K562 (cell line): ENCODE data around the gene SND1. TPM values are rescaled to one million over a fixed set of nuclear protein-coding genes. Genes with fewer than 3 reads are reported as not detected.

Experiments
- ATAC-seq: fragments of 200-7000 bp; cut with Tn5 transposase; 3 replicates; pipeline ENCODE4 v1.9.1; 2020; ENCODE audit warnings: moderate library complexity
- BruUV-seq: library from RNA; stranded (reverse); fragments of 400-500 nt; replicated peaks from 2 replicates; lab custom pipeline; 2021; lab: Mats Ljungman, UMichigan
- CTCF ChIA-PET: fragments of 300-600 bp; formaldehyde crosslinking; extraction: SDS; loops from one replicate; lab custom pipeline; 2021; ENCODE audit warnings: low intra/inter-chr PET ratio; lab: Yijun Ruan, JAX
- POLR2A ChIA-PET: fragments of 300-600, 350-650 bp; sonication (Branson Sonifier 250); formaldehyde crosslinking; extraction: SDS; loops from one replicate; lab custom pipeline; 2021; ENCODE audit warnings: antibody characterized with exemption, inconsistent platforms; lab: Yijun Ruan, JAX
- DNase-seq, 4 experiments: peaks; one replicate each; pipeline versions ENCODE4 v3.0.0 to v3.0.0-alpha.2; 2011 to 2018; ENCODE audit warnings: low spot score in 3 of 4, mixed read lengths in 3 of 4; ENCODE audit errors: extremely low read depth in 1 of 4
- FAIRE-seq: peaks from 2 replicates; lab custom pipeline; 2011; peaks lifted over from hg19 to GRCh38; lab: Jason Lieb, UNC
- H2AFZ ChIP-seq: 2 replicates; pipeline ENCODE4 v1.6.0; 2011; ENCODE audit warnings: low read depth, low read length, control low read depth, inconsistent platforms
- H3K27ac ChIP-seq: fragments of 200-600 bp; 3 replicates; pipeline ENCODE4 v1.8.0; 2011; ENCODE audit warnings: low read depth, mild to moderate bottlenecking, control low read depth, inconsistent platforms, low read length, moderate library complexity, mixed read lengths; ENCODE audit errors: extremely low read depth
- H3K27me3 ChIP-seq, 2 experiments: fragments of 300-600 bp in 1 of 2; 2 replicates in 1 of 2; 3 replicates in 1 of 2; pipeline versions ENCODE4 v1.6.0 to v1.8.0; 2011; ENCODE audit warnings: inconsistent platforms in 2 of 2, low read length in 2 of 2, mild to moderate bottlenecking in 1 of 2, mixed read lengths in 1 of 2, moderate library complexity in 1 of 2; ENCODE audit not compliant: control insufficient read depth in 2 of 2, insufficient read depth in 2 of 2
- H3K36me3 ChIP-seq: fragments of 300-600 bp; 3 replicates; pipeline ENCODE4 v1.8.0; 2011; ENCODE audit warnings: mild to moderate bottlenecking, low read length, inconsistent platforms; ENCODE audit not compliant: control insufficient read depth, insufficient read depth
- H3K4me1 ChIP-seq, 2 experiments: fragments of 200-600 bp in 1 of 2; replicated peaks in 1 of 2; 2 replicates in 1 of 2; 3 replicates in 1 of 2; pipeline versions ENCODE4 v1.5.1 to v1.8.0; 2011; ENCODE audit warnings: inconsistent platforms in 2 of 2, low read length in 2 of 2, mild to moderate bottlenecking in 1 of 2, mixed read lengths in 1 of 2, moderate library complexity in 1 of 2; ENCODE audit not compliant: control insufficient read depth in 2 of 2, insufficient read depth in 2 of 2
- H3K4me2 ChIP-seq: 2 replicates; pipeline ENCODE4 v1.6.1; 2011; ENCODE audit warnings: low read length, control low read depth, inconsistent platforms, mixed read lengths; ENCODE audit not compliant: insufficient read depth
- H3K4me3 ChIP-seq: fragments of 200-600 bp; sonication (generic), shearing (Covaris generic); 2 replicates; pipeline ENCODE4 v1.5.1; 2016; ENCODE audit warnings: control low read depth, inconsistent platforms
- H3K79me2 ChIP-seq: fragments of 200-600 bp; 3 replicates; pipeline ENCODE4 v1.8.0; 2011; ENCODE audit warnings: low read length, inconsistent platforms; ENCODE audit not compliant: control insufficient read depth, insufficient read depth
- H3K9ac ChIP-seq, 2 experiments: 2 replicates each; pipeline versions ENCODE4 v1.6.0 to v1.6.1; 2011; ENCODE audit warnings: low read depth in 2 of 2, low read length in 2 of 2, control low read depth in 1 of 2, inconsistent platforms in 1 of 2, mild to moderate bottlenecking in 1 of 2, mixed read lengths in 1 of 2; ENCODE audit not compliant: insufficient read depth in 1 of 2
- H3K9me1 ChIP-seq: one replicate; pipeline ENCODE4 v1.6.0; 2011; ENCODE audit warnings: inconsistent platforms, mild to moderate bottlenecking, low read length, moderate library complexity; ENCODE audit not compliant: control insufficient read depth, insufficient read depth
- H3K9me3 ChIP-seq: replicated peaks from 2 replicates; pipeline ENCODE4 v1.5.1; 2011; ENCODE audit warnings: low read depth, low read length, inconsistent platforms; ENCODE audit not compliant: control insufficient read depth, insufficient read depth
- H4K20me1 ChIP-seq: replicated peaks from 2 replicates; pipeline ENCODE4 v1.6.1; 2011; ENCODE audit warnings: low read length, inconsistent platforms, mixed read lengths; ENCODE audit not compliant: control insufficient read depth, insufficient read depth
- CBFA2T3 ChIP-seq: fragments of 450-650 bp; IDR thresholded peaks from 2 replicates; pipeline ENCODE4 v1.6.1; 2017
- CC2D1A ChIP-seq: fragments of 450-650 bp; IDR thresholded peaks from 2 replicates; pipeline ENCODE4 v1.6.1; 2017; ENCODE audit warnings: mild to moderate bottlenecking
- CTBP1 ChIP-seq: fragments of 450-650 bp; IDR thresholded peaks from 2 replicates; pipeline ENCODE4 v1.6.1; 2016; ENCODE audit warnings: borderline replicate concordance
- DACH1 ChIP-seq: fragments of 450-650 bp; IDR thresholded peaks from 2 replicates; pipeline ENCODE4 v1.6.1; 2018; ENCODE audit not compliant: partially characterized antibody
- FOXA3 ChIP-seq, 2 experiments: fragments of 450-650 bp in 1 of 2; sonication (generic) in 1 of 2; formaldehyde crosslinking; IDR thresholded peaks in 1 of 2; conservative IDR thresholded peaks in 1 of 2; 2 replicates each; pipeline versions ENCODE4 v1.4.0 to v1.8.0; 2020 to 2022; ENCODE audit warnings: mild to moderate bottlenecking in 2 of 2, missing genetic modification reagents in 1 of 2
- GTF2E2 ChIP-seq: fragments of 200-800 bp; sonication (Bioruptor generic); IDR thresholded peaks from 2 replicates; pipeline ENCODE4 v1.6.1; 2016; ENCODE audit warnings: missing genetic modification characterization, missing compliant biosample characterization
- NR0B1 ChIP-seq: fragments of 450-650 bp; IDR thresholded peaks from one replicate; pipeline ENCODE4 v1.6.1; 2018; ENCODE audit warnings: mild to moderate bottlenecking, moderate library complexity; ENCODE audit not compliant: partially characterized antibody
- NR2C1 ChIP-seq, 2 experiments: fragments of 450-650 bp; IDR thresholded peaks; 2 replicates each; pipeline ENCODE4 v1.6.1; 2017; ENCODE audit warnings: mild to moderate bottlenecking in 2 of 2, antibody characterized with exemption in 1 of 2, inconsistent platforms in 1 of 2, missing compliant biosample characterization in 1 of 2, missing genetic modification characterization in 1 of 2
- NR2C2 ChIP-seq, 2 experiments: fragments of 200-800 bp in 1 of 2; sonication (Bioruptor generic) in 1 of 2; sonication (generic) in 1 of 2; formaldehyde crosslinking in 1 of 2; IDR thresholded peaks; 2 replicates each; pipeline versions ENCODE4 v1.6.1 to v1.8.0; 2016 to 2022; ENCODE audit warnings: mild to moderate bottlenecking in 1 of 2, missing compliant biosample characterization in 1 of 2, missing genetic modification characterization in 1 of 2, missing genetic modification reagents in 1 of 2
- ZNF740 ChIP-seq, 3 experiments: fragments of 200-800 bp in 1 of 3; sonication (Bioruptor generic) in 1 of 3; sonication (generic) in 1 of 3; formaldehyde crosslinking in 1 of 3; IDR thresholded peaks; 2 replicates each; pipeline versions ENCODE4 v1.6.1 to v1.8.0; 2016 to 2022; ENCODE audit warnings: mild to moderate bottlenecking in 2 of 3, missing compliant biosample characterization in 2 of 3, missing genetic modification characterization in 2 of 3, missing genetic modification reagents in 1 of 3
- ZNF780A ChIP-seq: fragments of 250-450 bp; sonication (Bioruptor Pico); IDR thresholded peaks from 2 replicates; pipeline ENCODE4 v1.5.0; 2021; ENCODE audit warnings: mild to moderate bottlenecking
- WGBS: fragments of 100-300 bp; shearing (Covaris generic); methylation state at CpG from one replicate; pipeline ENCODE4 v1.1.6; 2016; ENCODE audit warnings: low coverage, mixed read lengths; ENCODE audit not compliant: insufficient coverage; ENCODE audit errors: missing lambda C conversion rate; 5-methylcytosine and 5-hydroxymethylcytosine counted together
- in situ Hi-C: fragments of 300-500 bp; cut with MboI; formaldehyde crosslinking; loops from 4 replicates; pipeline ENCODE4 v1.15.0; 2018; ENCODE audit warnings: inconsistent platforms, mixed read lengths
- intact Hi-C: fragments of 100-400 bp; cut with micrococcal nuclease; formaldehyde crosslinking; loops from 2 replicates; pipeline ENCODE4 v1.14.2; 2022
- polyA plus RNA-seq, 8 experiments: library from polyadenylated mRNA; depleted of rRNA in 4 of 8; stranded (reverse) in 5 of 8; unstranded in 3 of 8; fragments of >200 nt; fragmentation: Nextera tagmentation in 2 of 8; fragmentation: Illumina TruSeq in 1 of 8; extraction: Ambion mirVana in 2 of 8; extraction: Trizol in 1 of 8; gene quantifications; 2 replicates each; pipeline versions ENCODE4 v1.2.1 to v1.2.3, GENCODE V29; 2011 to 2014; ENCODE audit warnings: inconsistent platforms in 1 of 8, missing spikeins in 1 of 8
- total RNA-seq, 7 experiments: library from RNA; depleted of rRNA in 6 of 7; stranded (reverse); fragments of >200 nt in 6 of 7; fragmentation: Illumina TruSeq in 2 of 7; extraction: Trizol in 2 of 7; gene quantifications; 2 replicates each; pipeline versions ENCODE4 v1.2.1 to v1.2.3, GENCODE V29; 2011 to 2021; ENCODE audit warnings: low replicate concordance in 1 of 7

SND1 gene
- total and polyA plus RNA-seq, 9 of the 15 experiments (the other 6 are each of a cell fraction or from before 2014, with no cell fraction given) = 46.5 to 307 (median 191) TPM

GRCh38 chr7:127995156-127995880 is 343.3 kb downstream of the SND1 start:
- H3K79me2 ChIP-seq = peaks cover 7% of the 10 kb centered on the region; the same call in 1 of the 3 replicates
- H2AFZ ChIP-seq = no peak overlapping the region
- peaks cover 11% of the 10 kb centered on the region; the same call in 1 of the 2 replicates for H4K20me1 ChIP-seq
- peaks cover 37 to 52% of the 10 kb centered on the region in 2 experiments; a peak in 4 of 5 replicates for H3K4me1 ChIP-seq
- peaks cover 83% of the 10 kb centered on the region for H3K36me3 ChIP-seq
- H3K9ac ChIP-seq = no peak overlapping the region
- ATAC-seq (peak; percentile 17), FAIRE-seq (no peak), DNase-seq (peak in 2 of 4 experiments; percentile 40 to 52)
- H3K4me3 ChIP-seq = no peak overlapping the region
- ChIA-PET CTCF (no interaction called here), POLR2A (interaction anchor here (0.5 to 2.3 kb wide), 7 partner anchors 8 to 157 kb away, joined by 3 to 10 read pairs (median 4); no protein-coding TSS in a partner anchor)
- intact Hi-C loops = loop anchor here (5.0 kb wide), 1 partner anchor 153 kb away; no protein-coding TSS in a partner anchor
- 52% methylated on average over 3 of the region's 3 CpGs for WGBS
- no peak overlapping the region for H3K27ac ChIP-seq
- BruUV-seq = no TSS peak
- H3K9me3 ChIP-seq = no peaks in the 10 kb centered on the region
- TF ChIP-seq CC2D1A (no peak), NR0B1 (no peak), NR2C1 (IDR thresholded peaks at IDR 0.05) (peak; percentile 73), NR2C1 (tag; IDR thresholded peaks at IDR 0.05) (0 out of 2 replicates have a peak, but pooled peaks have one; percentile 38), ZNF780A (CRISPR knock-in tag) (no peak), DACH1 (peak; percentile 45), FOXA3 (CRISPR knock-in tag; conservative IDR thresholded peaks at IDR 0.05 in 1 of 2, IDR thresholded peaks at IDR 0.05 in 1 of 2) (0 out of 4 replicates have a peak, but pooled peaks of 1 of the 2 experiments have one; percentile 36), CBFA2T3 (peak; percentile 40; the same call in 1 of the 2 replicates), GTF2E2 (no peak), NR2C2 (CRISPR knock-in tag; IDR thresholded peaks at IDR 0.05) (no peak), NR2C2 (tag; IDR thresholded peaks at IDR 0.05) (0 out of 2 replicates have a peak, but pooled peaks have one; percentile 11), ZNF740 (CRISPR knock-in tag; IDR thresholded peaks at IDR 0.05) (no peak), ZNF740 (tag; IDR thresholded peaks at IDR 0.05) (no peak), CTBP1 (0 out of 2 replicates have a peak, but pooled peaks have one; percentile 8)
- peaks cover 7% of the 10 kb centered on the region for H3K9me1 ChIP-seq
- no peaks in the 10 kb centered on the region for H3K27me3 ChIP-seq
- no peak overlapping the region for H3K4me2 ChIP-seq
- in situ Hi-C loops = no loop called here
